Measurements from ENCODE around the gene TMEM235. TPM values are rescaled to one million over a fixed set of nuclear protein-coding genes. Genes with fewer than 3 reads are reported as not detected.
"Not testable (repeated sequence)": the region's sequence is repeated elsewhere in the genome, so short reads cannot be mapped to it uniquely, and the experiment has no call there.

Gene TMEM235
- total RNA-seq, 3 donors from 2014 or later: not detected

DNA sequence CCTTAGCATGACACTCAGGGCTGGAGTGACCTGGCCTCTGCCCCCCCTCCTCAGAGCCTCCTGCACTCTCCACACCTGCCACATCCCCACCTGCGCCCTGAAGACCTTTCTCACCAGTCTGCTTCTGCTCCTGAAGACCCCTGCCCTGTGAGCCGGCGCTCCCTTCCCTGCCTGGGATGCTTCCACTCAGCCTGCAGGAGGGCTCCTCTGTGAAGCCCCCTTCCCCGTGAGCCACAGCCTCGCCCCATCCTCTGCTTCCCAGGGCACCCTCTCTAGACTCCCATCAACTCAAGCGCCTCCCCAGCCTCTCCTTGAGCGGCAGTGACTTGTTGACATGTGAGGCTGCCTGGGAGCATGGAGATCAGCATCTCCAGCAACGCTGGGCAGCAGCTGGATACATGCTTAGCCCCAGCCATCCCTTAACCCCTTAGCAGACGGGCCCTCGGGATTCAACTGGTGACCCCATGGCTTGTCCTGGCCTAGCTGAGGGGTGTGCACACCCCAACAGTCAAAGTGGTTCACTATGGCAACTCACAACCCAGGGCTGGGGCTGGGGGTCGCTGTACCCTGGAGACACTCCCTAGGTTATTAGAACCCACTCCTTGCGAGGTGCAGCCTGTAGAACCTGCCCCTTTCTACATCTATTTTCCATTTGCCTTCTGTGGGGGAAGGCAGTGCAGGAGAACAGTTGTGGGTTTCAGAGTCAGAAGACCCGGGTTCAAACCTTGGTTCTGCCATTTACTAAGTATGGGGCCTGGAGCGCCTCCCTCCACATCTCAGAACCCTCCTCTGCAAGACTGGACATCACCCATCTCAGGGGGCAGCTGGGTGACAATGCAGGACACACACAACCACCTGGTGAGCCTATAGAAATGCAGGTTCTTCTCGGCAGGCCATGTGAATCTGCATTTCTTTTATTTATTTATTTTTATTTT, 21.5 kb downstream of the TMEM235 start:
- no peak overlapping the region for H3K4me3 ChIP-seq
- no peak for DNase-seq
- TF ChIP-seq, protein P1, sequence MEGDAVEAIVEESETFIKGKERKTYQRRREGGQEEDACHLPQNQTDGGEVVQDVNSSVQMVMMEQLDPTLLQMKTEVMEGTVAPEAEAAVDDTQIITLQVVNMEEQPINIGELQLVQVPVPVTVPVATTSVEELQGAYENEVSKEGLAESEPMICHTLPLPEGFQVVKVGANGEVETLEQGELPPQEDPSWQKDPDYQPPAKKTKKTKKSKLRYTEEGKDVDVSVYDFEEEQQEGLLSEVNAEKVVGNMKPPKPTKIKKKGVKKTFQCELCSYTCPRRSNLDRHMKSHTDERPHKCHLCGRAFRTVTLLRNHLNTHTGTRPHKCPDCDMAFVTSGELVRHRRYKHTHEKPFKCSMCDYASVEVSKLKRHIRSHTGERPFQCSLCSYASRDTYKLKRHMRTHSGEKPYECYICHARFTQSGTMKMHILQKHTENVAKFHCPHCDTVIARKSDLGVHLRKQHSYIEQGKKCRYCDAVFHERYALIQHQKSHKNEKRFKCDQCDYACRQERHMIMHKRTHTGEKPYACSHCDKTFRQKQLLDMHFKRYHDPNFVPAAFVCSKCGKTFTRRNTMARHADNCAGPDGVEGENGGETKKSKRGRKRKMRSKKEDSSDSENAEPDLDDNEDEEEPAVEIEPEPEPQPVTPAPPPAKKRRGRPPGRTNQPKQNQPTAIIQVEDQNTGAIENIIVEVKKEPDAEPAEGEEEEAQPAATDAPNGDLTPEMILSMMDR (IDR thresholded peaks at IDR 0.05): no peak
- intact Hi-C loops (cut with DNase I, micrococcal nuclease): loop anchor here in 1 of 2 donors (10.0 kb wide), 1 partner anchor 172 kb away; no protein-coding TSS in a partner anchor
- no peaks in the 10 kb centered on the region for H3K36me3 ChIP-seq (ENCODE audit: low read depth)
- ATAC-seq: no peak
- no peaks in the 10 kb centered on the region for H3K9me3 ChIP-seq
- H3K4me1 ChIP-seq (ENCODE audit: low read depth): peaks cover 21% of the 10 kb centered on the region

DNA sequence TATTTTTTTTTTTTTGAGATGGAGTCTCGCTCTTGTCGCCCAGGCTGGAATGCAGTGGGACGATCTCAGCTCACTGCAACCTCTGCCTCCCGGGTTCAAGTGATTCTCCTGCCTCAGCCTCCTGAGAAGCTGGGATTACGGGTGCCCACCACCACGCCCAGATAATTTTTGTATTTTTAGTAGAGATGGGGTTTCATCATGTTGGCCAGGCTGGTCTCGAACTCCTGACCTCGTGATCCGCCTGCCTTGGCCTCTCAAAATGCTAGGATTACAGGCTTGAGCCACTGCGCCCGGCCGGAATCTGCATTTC, 22.2 kb downstream of the TMEM235 start:
- not testable (repeated sequence) for H3K4me3 ChIP-seq; H3K9me3 ChIP-seq; ATAC-seq; DNase-seq; H3K36me3 ChIP-seq (ENCODE audit: low read depth)
- intact Hi-C loops (cut with DNase I, micrococcal nuclease): loop anchor here in 1 of 2 donors (10.0 kb wide), 1 partner anchor 171 kb away; no protein-coding TSS in a partner anchor
- peaks cover 21% of the 10 kb centered on the region for H3K4me1 ChIP-seq (ENCODE audit: low read depth)

DNA sequence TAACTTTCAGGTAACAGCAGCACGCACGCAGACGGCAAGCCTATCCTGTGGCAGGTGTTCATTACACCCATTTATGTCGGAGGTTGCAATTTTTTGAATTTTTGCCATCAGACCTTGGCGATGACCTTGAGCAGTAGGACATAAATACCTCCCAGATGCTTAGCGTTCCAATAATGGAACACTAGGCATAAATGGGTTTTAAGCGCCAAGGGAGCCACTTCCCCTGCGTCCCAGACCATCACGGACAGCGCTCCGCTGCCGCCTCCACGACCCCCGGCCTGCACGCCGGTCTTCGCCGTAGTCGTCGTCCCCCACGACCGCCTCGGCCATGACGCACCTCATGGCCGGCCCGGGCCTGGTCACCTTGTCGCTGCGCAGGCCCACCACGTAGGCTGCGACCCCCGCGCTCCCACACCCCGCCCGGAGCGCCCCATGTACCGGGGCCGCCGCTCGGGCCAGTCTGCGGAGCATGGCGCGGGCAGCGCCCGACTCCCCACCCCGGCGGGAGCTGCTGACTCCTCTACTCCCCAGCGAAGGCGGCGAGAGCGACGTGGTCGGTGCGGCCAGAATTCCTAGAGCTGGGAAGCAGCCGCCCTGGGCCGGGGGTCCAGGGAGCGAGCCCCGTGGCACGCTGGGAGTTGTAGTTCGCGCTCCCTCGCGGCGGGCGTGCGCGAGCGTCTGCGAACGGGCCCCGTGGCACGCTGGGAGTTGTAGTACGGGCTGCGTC, 22.7 kb downstream of the TMEM235 start:
- TF ChIP-seq, protein P1 (IDR thresholded peaks at IDR 0.05): no peak
- no peaks in the 10 kb centered on the region for H3K36me3 ChIP-seq (ENCODE audit: low read depth)
- DNase-seq (peak; percentile 91 to 92 (median 92)), ATAC-seq (peak; percentile 73)
- peak overlapping the region; percentile 94 for H3K4me3 ChIP-seq
- H3K4me1 ChIP-seq (ENCODE audit: low read depth): peaks cover 21% of the 10 kb centered on the region
- intact Hi-C loops (cut with DNase I, micrococcal nuclease): loop anchor here in 1 of 2 donors (10.0 kb wide), 1 partner anchor 171 kb away; no protein-coding TSS in a partner anchor
- no peaks in the 10 kb centered on the region for H3K9me3 ChIP-seq

DNA sequence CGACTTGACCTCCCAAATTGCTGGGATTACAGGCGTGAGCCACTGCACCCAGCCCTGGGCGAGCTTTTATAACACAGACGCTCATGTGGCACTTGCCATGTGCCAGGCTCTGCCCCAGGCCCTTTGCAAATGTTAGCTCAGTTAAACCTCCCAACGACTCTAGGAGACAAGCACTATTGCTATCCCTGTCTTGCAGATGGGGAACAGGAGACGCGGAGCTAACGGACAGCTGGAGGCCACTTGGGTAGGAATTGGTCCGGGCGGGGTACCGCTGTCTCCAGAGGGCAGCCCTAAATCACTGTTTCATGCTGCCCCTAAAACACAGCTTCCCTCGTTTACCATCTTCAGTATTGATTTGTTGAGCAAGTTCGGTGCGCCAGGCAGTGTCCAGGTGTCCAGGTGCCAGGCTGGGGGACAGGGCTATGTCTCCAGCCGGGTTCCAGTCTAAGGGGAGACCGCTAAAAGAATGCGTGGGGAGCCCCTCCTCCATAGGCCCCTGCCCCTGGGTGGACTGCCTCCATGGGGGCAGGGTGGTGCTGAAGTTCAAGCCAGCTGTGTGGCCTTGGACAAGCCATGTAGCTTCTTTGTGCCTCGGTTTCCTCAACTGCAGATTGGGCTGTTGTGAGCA, 23.7 kb downstream of the TMEM235 start:
- DNase-seq (no peak), ATAC-seq (no peak)
- Histone ChIP-seq H3K4me3 (no peak overlapping the region), H3K9me3 (no peaks in the 10 kb centered on the region), H3K4me1 (ENCODE audit: low read depth) (peaks cover 21% of the 10 kb centered on the region), H3K36me3 (ENCODE audit: low read depth) (no peaks in the 10 kb centered on the region)
- intact Hi-C loops (cut with DNase I, micrococcal nuclease): loop anchor here in 1 of 2 donors (10.0 kb wide), 1 partner anchor 170 kb away; no protein-coding TSS in a partner anchor
- TF ChIP-seq, protein P1 (IDR thresholded peaks at IDR 0.05): no peak

DNA sequence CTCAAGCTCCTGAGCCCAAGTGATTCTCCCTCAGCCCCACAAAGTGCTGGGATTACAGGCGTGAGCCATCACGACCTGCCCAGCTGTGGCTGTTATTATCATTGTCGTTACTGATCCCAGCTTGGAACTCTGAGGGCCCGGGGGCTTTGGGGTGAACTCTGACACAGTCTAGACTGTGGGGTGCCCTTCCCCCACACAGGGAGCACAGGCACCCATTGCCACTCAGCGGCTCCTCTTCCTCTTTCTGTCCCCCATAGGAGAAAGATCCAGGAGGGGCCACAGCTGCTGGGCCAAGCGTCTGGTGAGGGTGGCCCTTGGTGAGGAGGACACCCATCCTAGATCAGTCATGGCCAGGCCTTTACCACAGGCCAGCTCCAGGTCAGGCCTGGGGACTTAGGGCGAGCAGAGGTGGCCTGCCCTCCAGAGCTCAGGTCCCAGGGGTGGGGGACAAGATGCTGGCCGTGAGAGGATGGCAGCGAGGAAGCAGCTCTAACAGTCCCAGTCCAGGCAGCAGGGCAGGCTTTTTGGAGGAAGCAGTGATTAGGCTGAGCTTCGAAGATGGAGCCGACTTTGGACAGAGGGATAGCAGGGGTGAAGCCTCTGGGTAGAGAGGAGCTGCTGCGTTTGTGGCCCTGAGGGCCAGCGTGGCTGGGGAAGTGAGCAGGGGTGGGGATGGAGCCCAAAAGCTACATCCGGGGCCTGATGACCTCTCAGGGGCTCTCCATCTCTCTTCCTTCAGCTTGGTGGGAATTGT, 24.7 kb downstream of the TMEM235 start:
- DNase-seq (no peak), ATAC-seq (no peak)
- H3K4me3 ChIP-seq: no peak overlapping the region
- TF ChIP-seq, protein P1 (IDR thresholded peaks at IDR 0.05): no peak
- no peaks in the 10 kb centered on the region for H3K36me3 ChIP-seq (ENCODE audit: low read depth)
- no peaks in the 10 kb centered on the region for H3K9me3 ChIP-seq
- peaks cover 15% of the 10 kb centered on the region for H3K4me1 ChIP-seq (ENCODE audit: low read depth)
- intact Hi-C loops (cut with DNase I, micrococcal nuclease): loop anchor here in 1 of 2 donors (10.0 kb wide), 1 partner anchor 169 kb away; no protein-coding TSS in a partner anchor

All from mucosa of descending colon (tissue), 3 donors.